GM12878 (cell line): ENCODE data around the gene BAHD1. TPM values are rescaled to one million over a fixed set of nuclear protein-coding genes. Genes with fewer than 3 reads are reported as not detected.
A peak's percentile ranks its signal among the peaks of the same experiment; 100 is the strongest.

Experiments used
- ATAC-seq: fragments of 200-7000 bp; cut with Tn5 transposase; 3 replicates; pipeline ENCODE4 v1.9.1; 2020; ENCODE audit warnings: mild to moderate bottlenecking, moderate library complexity
- BruUV-seq: library from RNA; stranded (reverse); fragments of 400-500 nt; replicated peaks from 2 replicates; lab custom pipeline; 2021; lab: Mats Ljungman, UMichigan
- CTCF ChIA-PET: fragments of 300-600 bp; sonication (Branson Sonifier 250); formaldehyde crosslinking; extraction: SDS; loops from one replicate; lab custom pipeline; 2021; ENCODE audit warnings: inconsistent platforms; lab: Yijun Ruan, JAX
- POLR2A ChIA-PET: fragments of 350-600 bp; formaldehyde crosslinking; extraction: SDS; loops from one replicate; lab custom pipeline; 2021; ENCODE audit warnings: inconsistent platforms; lab: Charles Lee
- RAD21 ChIA-PET: fragments of 300-600 bp; sonication (Branson Sonifier 250); formaldehyde crosslinking; loops from one replicate; lab custom pipeline; 2023; ENCODE audit warnings: antibody characterized with exemption; ENCODE audit not compliant: unreplicated experiment; lab: Charles Lee
- SMC1A ChIA-PET: fragments of 300-600 bp; sonication (Branson Sonifier 250); formaldehyde crosslinking; loops from one replicate; lab custom pipeline; 2023; ENCODE audit not compliant: unreplicated experiment, uncharacterized antibody; lab: Charles Lee
- DNase-seq: peaks from one replicate; pipeline ENCODE4 v3.0.0-alpha.2; 2011; ENCODE audit warnings: low read depth, low spot score
- FAIRE-seq: peaks from 3 replicates; lab custom pipeline; 2011; peaks lifted over from hg19 to GRCh38; lab: Jason Lieb, UNC
- H2AFZ ChIP-seq: 2 replicates; pipeline ENCODE4 v1.6.0; 2011; ENCODE audit warnings: low read depth, low read length, control low read depth; ENCODE audit not compliant: control insufficient read depth
- H3K27ac ChIP-seq: 2 replicates; pipeline ENCODE4 v1.5.1; 2011; ENCODE audit warnings: control low read depth; ENCODE audit not compliant: control insufficient read depth, insufficient read depth
- H3K27me3 ChIP-seq, 2 experiments: replicated peaks in 1 of 2; 2 replicates each; pipeline versions ENCODE4 v1.6.0 to v1.6.1; 2011; ENCODE audit warnings: low read length in 1 of 2; ENCODE audit not compliant: control insufficient read depth in 2 of 2, insufficient read depth in 2 of 2
- H3K36me3 ChIP-seq, 2 experiments: 2 replicates each; pipeline ENCODE4 v1.5.1; 2011; ENCODE audit warnings: low read length in 1 of 2; ENCODE audit not compliant: control insufficient read depth in 2 of 2, insufficient read depth in 2 of 2
- H3K4me1 ChIP-seq: 2 replicates; pipeline ENCODE4 v1.6.1; 2011; ENCODE audit warnings: mild to moderate bottlenecking, low read length, moderate library complexity, mixed read lengths; ENCODE audit not compliant: control insufficient read depth, insufficient read depth
- H3K4me2 ChIP-seq: 2 replicates; pipeline ENCODE4 v1.6.0; 2011; ENCODE audit warnings: control low read depth; ENCODE audit not compliant: control insufficient read depth, insufficient read depth
- H3K4me3 ChIP-seq: fragments of 200-600 bp; sonication (generic); 2 replicates; pipeline ENCODE4 v1.5.1; 2016
- H3K79me2 ChIP-seq: 2 replicates; pipeline ENCODE4 v1.6.0; 2011; ENCODE audit warnings: low read length; ENCODE audit not compliant: control insufficient read depth, insufficient read depth
- H3K9ac ChIP-seq: 2 replicates; pipeline ENCODE4 v1.8.0; 2011; ENCODE audit warnings: low read length, control low read depth, mixed read lengths; ENCODE audit not compliant: control insufficient read depth, insufficient read depth
- H3K9me3 ChIP-seq: replicated peaks from 3 replicates; pipeline ENCODE4 v1.5.1; 2011; ENCODE audit warnings: mild to moderate bottlenecking, low read length; ENCODE audit not compliant: control insufficient read depth, insufficient read depth
- H4K20me1 ChIP-seq: 2 replicates; pipeline ENCODE4 v1.6.0; 2011; ENCODE audit not compliant: control insufficient read depth, insufficient read depth
- MLLT1 ChIP-seq: fragments of 450-650 bp; IDR thresholded peaks from 2 replicates; pipeline ENCODE4 v1.6.1; 2016; ENCODE audit warnings: mild to moderate bottlenecking
- NFYB ChIP-seq: IDR thresholded peaks from 2 replicates; pipeline ENCODE4 v1.6.1; 2011; ENCODE audit warnings: low read depth, mild to moderate bottlenecking, low read length, improper control_type of control experiment, moderate library complexity; ENCODE audit not compliant: insufficient read depth
- SPI1 ChIP-seq: IDR thresholded peaks from 2 replicates; pipeline ENCODE4 v1.6.1; 2011; ENCODE audit warnings: low read depth, mild to moderate bottlenecking, low read length, moderate library complexity, borderline replicate concordance; ENCODE audit not compliant: insufficient read depth
- SUZ12 ChIP-seq: fragments of 200-600 bp; sonication (generic); IDR thresholded peaks from one replicate; pipeline ENCODE4 v1.6.1; 2018; ENCODE audit warnings: antibody characterized with exemption, mild to moderate bottlenecking; ENCODE audit not compliant: unreplicated experiment
- ZBED1 ChIP-seq: IDR thresholded peaks from 2 replicates; pipeline ENCODE4 v1.6.1; 2016; ENCODE audit warnings: borderline replicate concordance
- ZNF592 ChIP-seq: fragments of 450-650 bp; IDR thresholded peaks from 2 replicates; pipeline ENCODE4 v1.6.1; 2017; ENCODE audit warnings: mild to moderate bottlenecking, moderate library complexity
- WGBS: methylation state at CpG from one replicate; pipeline ENCODE4 v1.1.6; 2016; ENCODE audit warnings: low lambda C conversion rate; ENCODE audit not compliant: insufficient replicate concordance, insufficient coverage; ENCODE audit errors: missing lambda C conversion rate; 5-methylcytosine and 5-hydroxymethylcytosine counted together
- in situ Hi-C: fragments of 300-500 bp; cut with MboI; formaldehyde crosslinking; loops from 9 replicates; pipeline ENCODE4 v1.14.3; 2018; ENCODE audit warnings: mixed read lengths
- intact Hi-C: fragments of 100-400 bp; cut with micrococcal nuclease; formaldehyde crosslinking; loops from one replicate; pipeline ENCODE4 v1.14.2; 2022; ENCODE audit not compliant: unreplicated experiment
- polyA plus RNA-seq, 11 experiments: library from polyadenylated mRNA; depleted of rRNA in 4 of 11; unstranded in 6 of 11; stranded (reverse) in 5 of 11; fragments of >200 nt; fragmentation: Nextera tagmentation in 4 of 11; fragmentation: Illumina TruSeq in 1 of 11; extraction: Ambion mirVana in 4 of 11; extraction: Trizol in 1 of 11; gene quantifications; 1 replicate in 1 of 11; 2 replicates in 10 of 11; pipeline versions ENCODE4 v1.2.1 to v1.2.3, GENCODE V29; 2011 to 2016; ENCODE audit warnings: inconsistent platforms in 2 of 11, missing spikeins in 2 of 11, low read depth in 1 of 11
- total RNA-seq, 4 experiments: library from RNA; depleted of rRNA in 3 of 4; stranded (reverse); fragments of >200 nt in 3 of 4; fragmentation: Illumina TruSeq in 1 of 4; extraction: Trizol in 1 of 4; gene quantifications; 2 replicates each; pipeline versions ENCODE4 v1.2.1 to v1.2.3, GENCODE V29; 2013 to 2021

Gene BAHD1
- total and polyA plus RNA-seq, 10 of the 15 experiments (the other 5 are each of a cell fraction or from before 2014, with no cell fraction given), result 0.21 to 21.8 (median 5.8) TPM

GRCh38 chr15:40436892-40437751, 3.6 kb upstream of the BAHD1 start:
- peaks cover 14% of the 10 kb centered on the region for H3K4me1 ChIP-seq
- no TSS peak for BruUV-seq
- in situ Hi-C loops, result no loop called here
- WGBS, result 2% methylated on average over 17 of the region's 17 CpGs
- no peak overlapping the region for H3K9ac ChIP-seq
- intact Hi-C loops, result no loop called here
- CTCF ChIA-PET, result interaction anchor here (0.6 to 1.0 kb wide), 2 partner anchors 162 to 1228 kb away, joined by 3 to 4 read pairs; no protein-coding TSS in a partner anchor
- POLR2A ChIA-PET, result no interaction called here
- peaks cover 16 to 36% of the 10 kb centered on the region in 2 experiments for H3K27me3 ChIP-seq
- no peak overlapping the region for H3K27ac ChIP-seq
- no peak for TF ChIP-seq ZBED1
- peak; percentile 11 for TF ChIP-seq SUZ12
- H4K20me1 ChIP-seq, result no peaks in the 10 kb centered on the region
- no peak overlapping the region for H3K4me3 ChIP-seq
- ATAC-seq (no peak), DNase-seq (no peak), FAIRE-seq (no peak)
- no peaks in the 10 kb centered on the region for H3K36me3 ChIP-seq
- no peak overlapping the region for H2AFZ ChIP-seq
- peaks cover 4% of the 10 kb centered on the region for H3K79me2 ChIP-seq
- no peaks in the 10 kb centered on the region for H3K9me3 ChIP-seq
- H3K4me2 ChIP-seq, result peak overlapping the region; percentile 42; the same call in 1 of the 2 replicates
- RAD21 ChIA-PET, result no interaction called here
- SMC1A ChIA-PET, result no interaction called here

- intact Hi-C loops, result no loop called here
- H3K27me3 ChIP-seq, result peaks cover 16 to 36% of the 10 kb centered on the region in 2 experiments
- no peak overlapping the region for H3K27ac ChIP-seq
- ChIA-PET SMC1A (no interaction called here), CTCF (interaction anchor here (1.0 kb wide), 1 partner anchor 163 kb away, joined by 3 read pairs; no protein-coding TSS in a partner anchor), POLR2A (no interaction called here), RAD21 (no interaction called here)
- H3K9me3 ChIP-seq, result no peaks in the 10 kb centered on the region
- peaks cover 13% of the 10 kb centered on the region for H3K79me2 ChIP-seq
- BruUV-seq, result no TSS peak
- H3K4me3 ChIP-seq, result no peak overlapping the region
- no peak overlapping the region for H3K4me2 ChIP-seq
- no peak overlapping the region for H2AFZ ChIP-seq
- WGBS, result 74% methylated on average over 20 of the region's 21 CpGs
- peaks cover 19% of the 10 kb centered on the region for H3K4me1 ChIP-seq
- in situ Hi-C loops, result no loop called here
- H3K9ac ChIP-seq, result no peak overlapping the region
- FAIRE-seq, result no peak
- no peaks in the 10 kb centered on the region for H3K36me3 ChIP-seq
- no peak for DNase-seq
- peaks cover 8% of the 10 kb centered on the region for H4K20me1 ChIP-seq
- ATAC-seq, result no peak
- no peak for TF ChIP-seq SPI1
- TF ChIP-seq NFYB, result no peak
- TF ChIP-seq MLLT1, result no peak
- no peak for TF ChIP-seq ZNF592
Observed at GRCh38 chr15:40437752-40438687, 2.7 kb upstream of the BAHD1 start.
